HEK293 (cell line): Measurements from ENCODE around the gene FOSL1.

Source experiments
- CTCF ChIA-PET: fragments of 350-600 bp; formaldehyde crosslinking; extraction: SDS; loops from one replicate; lab custom pipeline; 2021; ENCODE audit warnings: antibody characterized with exemption; lab: Yijun Ruan, JAX
- POLR2A ChIA-PET: fragments of 300-600 bp; formaldehyde crosslinking; extraction: SDS; loops from one replicate; lab custom pipeline; 2020; ENCODE audit warnings: antibody characterized with exemption, inconsistent platforms; lab: Yijun Ruan, JAX
- H3K27ac ChIP-seq: fragments of 200-500 bp; sonication (Bioruptor generic); 2 replicates; pipeline ENCODE4 v1.5.1; 2014; ENCODE audit warnings: low read depth, low read length, control low read depth, inconsistent platforms; ENCODE audit errors: extremely low read depth
- H3K36me3 ChIP-seq, 2 experiments: fragments of 200-500 bp in 1 of 2; sonication (Bioruptor generic) in 1 of 2; 1 replicate in 1 of 2; 2 replicates in 1 of 2; pipeline ENCODE4 v1.5.1; 2014 to 2017; ENCODE audit warnings: inconsistent platforms in 2 of 2, low read length in 2 of 2; ENCODE audit not compliant: control insufficient read depth in 2 of 2, insufficient read depth in 1 of 2
- H3K4me1 ChIP-seq: fragments of 200-500 bp; sonication (Bioruptor generic); 2 replicates; pipeline ENCODE4 v1.5.1; 2014; ENCODE audit warnings: mild to moderate bottlenecking, low read length, inconsistent platforms; ENCODE audit not compliant: control insufficient read depth, insufficient read depth
- H3K4me3 ChIP-seq: 2 replicates; pipeline ENCODE4 v1.5.1; 2011; ENCODE audit warnings: low read depth, mild to moderate bottlenecking, control low read depth, low read length, moderate library complexity
- H3K9me3 ChIP-seq: fragments of 200-500 bp; sonication (Bioruptor generic); 2 replicates; pipeline ENCODE4 v1.5.1; 2014; ENCODE audit warnings: low read depth, low read length, inconsistent platforms; ENCODE audit not compliant: control insufficient read depth, insufficient read depth
- HIC1 ChIP-seq: fragments of 450-650 bp; formaldehyde crosslinking; IDR thresholded peaks from 2 replicates; pipeline ENCODE4 v1.5.1; 2016; ENCODE audit warnings: missing biosample characterization, missing genetic modification characterization
- KLF10 ChIP-seq: fragments of 450-650 bp; IDR thresholded peaks from 2 replicates; pipeline ENCODE4 v1.5.1; 2018; ENCODE audit warnings: missing biosample characterization, mild to moderate bottlenecking, missing genetic modification characterization
- MZF1 ChIP-seq: fragments of 450-650 bp; formaldehyde crosslinking; IDR thresholded peaks from 2 replicates; pipeline ENCODE4 v1.5.1; 2017; ENCODE audit warnings: missing biosample characterization, missing genetic modification characterization, borderline replicate concordance
- OSR2 ChIP-seq: fragments of 450-650 bp; formaldehyde crosslinking; IDR thresholded peaks from 2 replicates; pipeline ENCODE4 v1.5.1; 2016; ENCODE audit warnings: missing biosample characterization, missing genetic modification characterization
- ZBTB10 ChIP-seq: fragments of 450-650 bp; formaldehyde crosslinking; IDR thresholded peaks from 2 replicates; pipeline ENCODE4 v1.5.1; 2016; ENCODE audit warnings: missing biosample characterization, missing genetic modification characterization
- ZBTB21 ChIP-seq: fragments of 450-650 bp; formaldehyde crosslinking; IDR thresholded peaks from 2 replicates; pipeline ENCODE4 v1.5.1; 2017; ENCODE audit warnings: missing biosample characterization, missing genetic modification characterization
- ZFHX2 ChIP-seq: fragments of 450-650 bp; formaldehyde crosslinking; conservative IDR thresholded peaks from 2 replicates; pipeline ENCODE4 v1.5.1; 2016; ENCODE audit warnings: missing biosample characterization, missing genetic modification characterization
- ZFP37 ChIP-seq: fragments of 450-650 bp; formaldehyde crosslinking; IDR thresholded peaks from 2 replicates; pipeline ENCODE4 v1.5.1; 2016; ENCODE audit warnings: missing biosample characterization, missing genetic modification characterization
- ZFP69B ChIP-seq: fragments of 450-650 bp; formaldehyde crosslinking; IDR thresholded peaks from 2 replicates; pipeline ENCODE4 v1.5.1; 2016; ENCODE audit warnings: missing biosample characterization, missing genetic modification characterization
- ZNF10 ChIP-seq: fragments of 450-650 bp; formaldehyde crosslinking; IDR thresholded peaks from 2 replicates; pipeline ENCODE4 v1.5.1; 2017; ENCODE audit warnings: missing biosample characterization, missing genetic modification characterization
- ZNF132 ChIP-seq: fragments of 450-650 bp; formaldehyde crosslinking; IDR thresholded peaks from 2 replicates; pipeline ENCODE4 v1.5.1; 2017; ENCODE audit warnings: missing biosample characterization, missing genetic modification characterization, borderline replicate concordance
- ZNF140 ChIP-seq: fragments of 450-650 bp; formaldehyde crosslinking; IDR thresholded peaks from 2 replicates; pipeline ENCODE4 v1.5.1; 2016; ENCODE audit warnings: missing biosample characterization, missing genetic modification characterization
- ZNF169 ChIP-seq: fragments of 450-650 bp; formaldehyde crosslinking; IDR thresholded peaks from 2 replicates; pipeline ENCODE4 v1.5.1; 2016; ENCODE audit warnings: missing biosample characterization, missing genetic modification characterization
- ZNF184 ChIP-seq: fragments of 450-650 bp; IDR thresholded peaks from 2 replicates; pipeline ENCODE4 v1.5.1; 2018; ENCODE audit warnings: missing biosample characterization, mild to moderate bottlenecking, missing genetic modification characterization
- ZNF24 ChIP-seq: fragments of 450-650 bp; formaldehyde crosslinking; IDR thresholded peaks from 2 replicates; pipeline ENCODE4 v1.5.1; 2016; ENCODE audit warnings: missing biosample characterization, missing genetic modification characterization
- ZNF248 ChIP-seq: fragments of 450-650 bp; formaldehyde crosslinking; IDR thresholded peaks from 2 replicates; pipeline ENCODE4 v1.5.1; 2017; ENCODE audit warnings: missing biosample characterization, missing genetic modification characterization
- ZNF274 ChIP-seq, 2 experiments: fragments of 200-500 bp in 1 of 2; fragments of 450-650 bp in 1 of 2; sonication (Bioruptor generic) in 1 of 2; formaldehyde crosslinking in 1 of 2; IDR thresholded peaks; 2 replicates each; pipeline versions ENCODE4 v1.5.1 to v1.6.1; 2014 to 2016; ENCODE audit warnings: borderline replicate concordance in 1 of 2, inconsistent platforms in 1 of 2, low read length in 1 of 2, missing biosample characterization in 1 of 2, missing genetic modification characterization in 1 of 2
- ZNF311 ChIP-seq: fragments of 450-650 bp; formaldehyde crosslinking; IDR thresholded peaks from 2 replicates; pipeline ENCODE4 v1.5.1; 2017; ENCODE audit warnings: missing biosample characterization, missing genetic modification characterization, borderline replicate concordance
- ZNF394 ChIP-seq: fragments of 450-650 bp; formaldehyde crosslinking; IDR thresholded peaks from 2 replicates; pipeline ENCODE4 v1.5.1; 2016; ENCODE audit warnings: missing biosample characterization, missing genetic modification characterization, mild to moderate bottlenecking, moderate library complexity, borderline replicate concordance
- ZNF423 ChIP-seq: fragments of 450-650 bp; formaldehyde crosslinking; IDR thresholded peaks from 2 replicates; pipeline ENCODE4 v1.5.1; 2016; ENCODE audit warnings: missing biosample characterization, missing genetic modification characterization
- ZNF549 ChIP-seq: fragments of 450-650 bp; IDR thresholded peaks from 2 replicates; pipeline ENCODE4 v1.5.1; 2018; ENCODE audit warnings: missing biosample characterization, missing genetic modification characterization, mild to moderate bottlenecking, inconsistent platforms, moderate library complexity
- ZNF560 ChIP-seq: fragments of 450-650 bp; formaldehyde crosslinking; IDR thresholded peaks from 2 replicates; pipeline ENCODE4 v1.5.1; 2017; ENCODE audit warnings: missing biosample characterization, missing genetic modification characterization, borderline replicate concordance
- ZNF621 ChIP-seq: fragments of 450-650 bp; formaldehyde crosslinking; IDR thresholded peaks from 2 replicates; pipeline ENCODE4 v1.5.1; 2017; ENCODE audit warnings: missing biosample characterization, missing genetic modification characterization
- ZNF654 ChIP-seq: fragments of 450-650 bp; formaldehyde crosslinking; IDR thresholded peaks from 2 replicates; pipeline ENCODE4 v1.5.1; 2016; ENCODE audit warnings: low read depth, missing biosample characterization, missing genetic modification characterization
- ZNF664 ChIP-seq: fragments of 450-650 bp; formaldehyde crosslinking; IDR thresholded peaks from 2 replicates; pipeline ENCODE4 v1.5.1; 2016; ENCODE audit warnings: missing biosample characterization, missing genetic modification characterization
- ZNF677 ChIP-seq: fragments of 450-650 bp; IDR thresholded peaks from 2 replicates; pipeline ENCODE4 v1.5.0; 2018; ENCODE audit warnings: missing biosample characterization, mild to moderate bottlenecking, missing genetic modification characterization, moderate library complexity
- ZNF837 ChIP-seq: fragments of 450-650 bp; formaldehyde crosslinking; IDR thresholded peaks from 2 replicates; pipeline ENCODE4 v1.5.1; 2016; ENCODE audit warnings: missing biosample characterization, missing genetic modification characterization
- TF ChIP-seq, protein P1 (sequence below): IDR thresholded peaks from 2 replicates; pipeline ENCODE4 v1.6.1; 2011; ENCODE audit warnings: mild to moderate bottlenecking, low read depth, low read length, borderline replicate concordance

The FOSL1 gene

GRCh38 chr11:65917434-65918210, 17.4 kb upstream of the FOSL1 start (continued):
- peak; percentile 78 for TF ChIP-seq HIC1 (tag by site-specific recombination)
- TF ChIP-seq ZFHX2 (tag by site-specific recombination), result peak; percentile 18; the same call in 1 of the 2 replicates

DNA sequence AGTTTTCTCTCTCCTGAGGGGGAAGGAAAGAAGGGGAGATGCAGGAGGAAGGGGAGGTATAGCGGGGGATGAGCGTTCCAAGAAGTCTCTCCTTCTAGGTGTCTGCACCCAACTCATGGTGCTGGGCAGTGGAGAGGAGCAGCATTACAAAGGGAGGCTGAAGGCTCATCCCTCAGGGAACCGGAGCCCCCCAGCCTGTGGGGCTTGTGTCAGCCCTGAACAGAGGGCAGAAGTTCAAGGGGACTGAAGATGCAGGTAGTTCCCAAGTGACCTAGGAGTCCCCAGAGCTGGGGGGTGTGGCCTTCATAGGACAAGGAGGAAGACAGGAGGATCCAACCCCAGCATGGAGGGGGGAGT, 16.9 kb upstream of the FOSL1 start:
- peaks cover 0 to 4% of the 10 kb centered on the region in 2 experiments; a peak in 1 of 3 replicates for H3K36me3 ChIP-seq
- no peak overlapping the region for H3K4me3 ChIP-seq
- no peaks in the 10 kb centered on the region for H3K9me3 ChIP-seq
- no peak for TF ChIP-seq ZNF248
- TF ChIP-seq ZNF169 (tag by site-specific recombination), result no peak
- TF ChIP-seq ZNF311, result no peak
- TF ChIP-seq ZNF274 (IDR thresholded peaks at IDR 0.05; ENCODE audit: low read length), result no peak
- no peak for TF ChIP-seq ZNF274 (tag by site-specific recombination; IDR thresholded peaks at IDR 0.05; ENCODE audit: borderline replicate concordance)
- TF ChIP-seq ZNF132 (tag by site-specific recombination), result no peak
- TF ChIP-seq ZNF549 (tag by site-specific recombination), result no peak
- no peak for TF ChIP-seq ZNF654 (tag by site-specific recombination)
- TF ChIP-seq KLF10 (tag by site-specific recombination), result no peak
- TF ChIP-seq ZFP37, result no peak
- TF ChIP-seq ZNF24 (tag by site-specific recombination), result no peak
- TF ChIP-seq ZNF394 (tag by site-specific recombination), result no peak
- H3K27ac ChIP-seq, result no peak overlapping the region
- ChIA-PET POLR2A (no interaction called here), CTCF (interaction anchor here (0.5 to 1.0 kb wide), 5 partner anchors 26 to 324 kb away, joined by 3 to 6 read pairs (median 3); partner anchors contain the start of gene CCDC85B)
- H3K4me1 ChIP-seq, result no peaks in the 10 kb centered on the region; the same call in 1 of the 2 replicates

- Histone ChIP-seq H3K27ac (no peak overlapping the region), H3K4me3 (no peak overlapping the region), H3K4me1 (no peaks in the 10 kb centered on the region; the same call in 1 of the 2 replicates), H3K9me3 (no peaks in the 10 kb centered on the region), H3K36me3 (no peaks in the 10 kb centered on the region)
- ChIA-PET CTCF (interaction anchor here (0.7 to 11.8 kb wide), 3 partner anchors 14 to 29 kb away, joined by 3 to 189 read pairs (median 5); partner anchors contain the start of genes CCDC85B and FIBP), POLR2A (interaction anchor here (1.2 to 2.3 kb wide), 8 partner anchors 15 to 58 kb away, joined by 3 to 19 read pairs (median 6); partner anchors contain the start of genes CCDC85B, CFL1, FIBP and FOSL1)
- TF ChIP-seq ZBTB10 (tag by site-specific recombination) (no peak), ZNF10 (tag by site-specific recombination) (no peak), ZFP69B (tag by site-specific recombination) (no peak; the same call in 1 of the 2 replicates), ZNF837 (no peak), MZF1 (no peak), ZNF560 (tag by site-specific recombination) (no peak), ZNF621 (tag by site-specific recombination) (no peak), ZNF677 (tag by site-specific recombination) (no peak), ZBTB21 (tag by site-specific recombination) (no peak), ZNF423 (tag by site-specific recombination) (no peak), ZNF664 (tag by site-specific recombination) (no peak), ZNF184 (tag by site-specific recombination) (no peak), OSR2 (tag by site-specific recombination) (no peak), ZNF140 (no peak)
- TF ChIP-seq, protein P1, sequence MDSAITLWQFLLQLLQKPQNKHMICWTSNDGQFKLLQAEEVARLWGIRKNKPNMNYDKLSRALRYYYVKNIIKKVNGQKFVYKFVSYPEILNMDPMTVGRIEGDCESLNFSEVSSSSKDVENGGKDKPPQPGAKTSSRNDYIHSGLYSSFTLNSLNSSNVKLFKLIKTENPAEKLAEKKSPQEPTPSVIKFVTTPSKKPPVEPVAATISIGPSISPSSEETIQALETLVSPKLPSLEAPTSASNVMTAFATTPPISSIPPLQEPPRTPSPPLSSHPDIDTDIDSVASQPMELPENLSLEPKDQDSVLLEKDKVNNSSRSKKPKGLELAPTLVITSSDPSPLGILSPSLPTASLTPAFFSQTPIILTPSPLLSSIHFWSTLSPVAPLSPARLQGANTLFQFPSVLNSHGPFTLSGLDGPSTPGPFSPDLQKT, result no peak
These were observed 16.2 kb upstream of the FOSL1 start for GRCh38 chr11:65916391-65916790.
